Panc1 (cell line): ENCODE data around the gene COL6A5.
"Not testable (repeated sequence)": the region's sequence is repeated elsewhere in the genome, so short reads cannot be mapped to it uniquely, and the experiment has no call there.

ENCODE experiments used
- POLR2AphosphoS5 ChIP-seq: IDR thresholded peaks from 2 replicates; pipeline ENCODE4 v1.6.1; 2012; ENCODE audit warnings: mild to moderate bottlenecking, low read depth, low read length, moderate library complexity
- REST ChIP-seq, 2 experiments: IDR thresholded peaks; 2 replicates each; pipeline ENCODE4 v1.6.1; 2011 to 2012; ENCODE audit warnings: low read depth in 2 of 2, control low read depth in 1 of 2, low read length in 1 of 2, mild to moderate bottlenecking in 1 of 2, moderate library complexity in 1 of 2; ENCODE audit not compliant: insufficient read depth in 1 of 2
- SIN3A ChIP-seq: IDR thresholded peaks from 2 replicates; pipeline ENCODE4 v1.6.1; 2012; ENCODE audit warnings: low read depth, mild to moderate bottlenecking, low read length, moderate library complexity, borderline replicate concordance; ENCODE audit not compliant: insufficient read depth
- TF ChIP-seq, protein P1 (sequence below): fragments of 450-650 bp; IDR thresholded peaks from 2 replicates; pipeline ENCODE4 v1.5.1; 2017; ENCODE audit warnings: mild to moderate bottlenecking

- TF ChIP-seq, protein P1, sequence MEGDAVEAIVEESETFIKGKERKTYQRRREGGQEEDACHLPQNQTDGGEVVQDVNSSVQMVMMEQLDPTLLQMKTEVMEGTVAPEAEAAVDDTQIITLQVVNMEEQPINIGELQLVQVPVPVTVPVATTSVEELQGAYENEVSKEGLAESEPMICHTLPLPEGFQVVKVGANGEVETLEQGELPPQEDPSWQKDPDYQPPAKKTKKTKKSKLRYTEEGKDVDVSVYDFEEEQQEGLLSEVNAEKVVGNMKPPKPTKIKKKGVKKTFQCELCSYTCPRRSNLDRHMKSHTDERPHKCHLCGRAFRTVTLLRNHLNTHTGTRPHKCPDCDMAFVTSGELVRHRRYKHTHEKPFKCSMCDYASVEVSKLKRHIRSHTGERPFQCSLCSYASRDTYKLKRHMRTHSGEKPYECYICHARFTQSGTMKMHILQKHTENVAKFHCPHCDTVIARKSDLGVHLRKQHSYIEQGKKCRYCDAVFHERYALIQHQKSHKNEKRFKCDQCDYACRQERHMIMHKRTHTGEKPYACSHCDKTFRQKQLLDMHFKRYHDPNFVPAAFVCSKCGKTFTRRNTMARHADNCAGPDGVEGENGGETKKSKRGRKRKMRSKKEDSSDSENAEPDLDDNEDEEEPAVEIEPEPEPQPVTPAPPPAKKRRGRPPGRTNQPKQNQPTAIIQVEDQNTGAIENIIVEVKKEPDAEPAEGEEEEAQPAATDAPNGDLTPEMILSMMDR, result not testable (repeated sequence)
- TF ChIP-seq SIN3A; POLR2AphosphoS5; REST (IDR thresholded peaks at IDR 0.05; ENCODE audit: insufficient read depth in 1 of 2, low read depth in 2 of 2, low read length in 1 of 2): not testable (repeated sequence)
Measured at GRCh38 chr3:130432086-130432485, 86.6 kb downstream of the COL6A5 start.
